CD4-positive, alpha-beta T cell (primary cell): ENCODE data around the gene MOGAT2. TPM values are rescaled to one million over a fixed set of nuclear protein-coding genes. Genes with fewer than 3 reads are reported as not detected.
A peak's percentile ranks its signal among the peaks of the same experiment; 100 is the strongest.

Source experiments
- ATAC-seq: fragments of 200-7000 bp; cut with Tn5 transposase; one replicate; pipeline ENCODE4 v1.10.0; 2022; ENCODE audit warnings: mild to moderate bottlenecking; ENCODE audit not compliant: poor library complexity
- CTCF ChIA-PET: fragments of 350-600 bp; sonication (Branson Sonifier 250); formaldehyde crosslinking; loops from one replicate; lab custom pipeline; 2021; ENCODE audit warnings: antibody characterized with exemption, inconsistent platforms; lab: Charles Lee
- POLR2A ChIA-PET: fragments of 350-600 bp; sonication (Branson Sonifier 250); formaldehyde crosslinking; loops from one replicate; lab custom pipeline; 2021; ENCODE audit warnings: antibody characterized with exemption, inconsistent platforms; lab: Charles Lee
- DNase-seq, 14 experiments: peaks; one replicate each; pipeline ENCODE4 v3.0.0-alpha.2; 2013 to 2020; ENCODE audit warnings: mixed read lengths in 2 of 14
- H3K27ac ChIP-seq, 2 donors: one replicate each; pipeline versions ENCODE4 v1.5.1 to v1.7.0; 2013; ENCODE audit warnings: low read length in 2 of 2, low read depth in 1 of 2, mild to moderate bottlenecking in 1 of 2
- H3K27me3 ChIP-seq, 2 experiments: 1 replicate in 1 of 2; 2 replicates in 1 of 2; pipeline versions ENCODE4 v1.6.1 to v1.7.0; 2013; ENCODE audit warnings: low read length in 2 of 2, control low read depth in 1 of 2, mild to moderate bottlenecking in 1 of 2, moderate library complexity in 1 of 2; ENCODE audit not compliant: insufficient read depth in 2 of 2, control insufficient read depth in 1 of 2
- H3K36me3 ChIP-seq: one replicate; pipeline ENCODE4 v1.6.1; 2013; ENCODE audit warnings: low read length, control low read depth; ENCODE audit not compliant: insufficient read depth
- H3K4me1 ChIP-seq: one replicate; pipeline ENCODE4 v1.6.1; 2013; ENCODE audit warnings: low read length, control low read depth; ENCODE audit not compliant: insufficient read depth
- H3K4me3 ChIP-seq: one replicate; pipeline ENCODE4 v1.5.1; 2013; ENCODE audit warnings: mild to moderate bottlenecking, low read length, moderate library complexity
- H3K9me3 ChIP-seq, 2 experiments: 1 replicate in 1 of 2; 2 replicates in 1 of 2; pipeline versions ENCODE4 v1.6.1 to v1.7.0; 2013; ENCODE audit warnings: low read length in 2 of 2, mild to moderate bottlenecking in 2 of 2, control low read depth in 1 of 2, moderate library complexity in 1 of 2; ENCODE audit not compliant: control insufficient read depth in 1 of 2, insufficient read depth in 1 of 2
- H3K27ac Mint-ChIP-seq: one replicate; pipeline ENCODE4 v1.8.0; 2020; ENCODE audit warnings: mixed read lengths
- H3K27me3 Mint-ChIP-seq: one replicate; pipeline ENCODE4 v1.8.0; 2021; ENCODE audit warnings: mixed read lengths
- H3K36me3 Mint-ChIP-seq: one replicate; pipeline ENCODE4 v1.8.0; 2021; ENCODE audit warnings: low read depth, mixed read lengths
- H3K4me1 Mint-ChIP-seq: one replicate; pipeline ENCODE4 v1.8.0; 2021; ENCODE audit warnings: low read depth, mixed read lengths
- H3K4me3 Mint-ChIP-seq: one replicate; pipeline ENCODE4 v1.8.0; 2020; ENCODE audit warnings: mild to moderate bottlenecking, mixed read lengths
- H3K9me3 Mint-ChIP-seq: one replicate; pipeline ENCODE4 v1.8.0; 2020; ENCODE audit warnings: mixed read lengths
- intact Hi-C, 2 experiments: fragments of 100-400 bp; cut with DNase I in 1 of 2; cut with micrococcal nuclease in 1 of 2; formaldehyde crosslinking; loops; one replicate each; pipeline versions ENCODE4 v1.15.1 to v1.9.0; 2023 to 2025; cut with DNase I, micrococcal nuclease
- total RNA-seq, 174 experiments: library from RNA in 2 of 174; stranded (reverse) in 2 of 174; gene quantifications; one replicate each; pipeline ENCODE4 v1.2.3 and lab custom pipeline; 2021 to 2026
- TF ChIP-seq, protein P1 (sequence below): fragments of 200-600 bp; IDR thresholded peaks from one replicate; pipeline ENCODE4 v1.8.0; 2022; ENCODE audit warnings: antibody characterized with exemption, mild to moderate bottlenecking

Gene MOGAT2
- total RNA-seq, 2 experiments from 2014 or later = not detected

DNA sequence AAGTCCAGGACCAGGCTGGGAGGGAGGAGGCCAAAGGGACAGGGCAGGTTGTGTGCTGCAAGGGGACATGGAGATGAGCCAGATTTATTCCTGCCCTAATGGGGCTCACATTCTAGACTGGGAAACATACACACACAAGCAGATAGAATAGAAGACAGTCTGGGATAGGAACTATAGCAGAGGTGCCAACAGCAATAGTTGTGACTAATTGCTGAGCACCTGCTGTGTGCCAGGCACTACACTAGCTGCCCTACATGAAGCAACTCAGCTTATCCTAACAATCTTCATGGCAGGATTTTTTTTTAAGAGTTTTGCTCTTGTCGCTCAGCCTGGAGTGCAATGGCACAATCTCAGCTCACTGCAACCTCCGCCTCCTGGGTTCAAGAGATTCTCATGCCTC, 11.4 kb downstream of the MOGAT2 start:
- no peaks in the 10 kb centered on the region for H3K9me3 ChIP-seq
- no peak overlapping the region for H3K27ac ChIP-seq
- TF ChIP-seq, protein P1, sequence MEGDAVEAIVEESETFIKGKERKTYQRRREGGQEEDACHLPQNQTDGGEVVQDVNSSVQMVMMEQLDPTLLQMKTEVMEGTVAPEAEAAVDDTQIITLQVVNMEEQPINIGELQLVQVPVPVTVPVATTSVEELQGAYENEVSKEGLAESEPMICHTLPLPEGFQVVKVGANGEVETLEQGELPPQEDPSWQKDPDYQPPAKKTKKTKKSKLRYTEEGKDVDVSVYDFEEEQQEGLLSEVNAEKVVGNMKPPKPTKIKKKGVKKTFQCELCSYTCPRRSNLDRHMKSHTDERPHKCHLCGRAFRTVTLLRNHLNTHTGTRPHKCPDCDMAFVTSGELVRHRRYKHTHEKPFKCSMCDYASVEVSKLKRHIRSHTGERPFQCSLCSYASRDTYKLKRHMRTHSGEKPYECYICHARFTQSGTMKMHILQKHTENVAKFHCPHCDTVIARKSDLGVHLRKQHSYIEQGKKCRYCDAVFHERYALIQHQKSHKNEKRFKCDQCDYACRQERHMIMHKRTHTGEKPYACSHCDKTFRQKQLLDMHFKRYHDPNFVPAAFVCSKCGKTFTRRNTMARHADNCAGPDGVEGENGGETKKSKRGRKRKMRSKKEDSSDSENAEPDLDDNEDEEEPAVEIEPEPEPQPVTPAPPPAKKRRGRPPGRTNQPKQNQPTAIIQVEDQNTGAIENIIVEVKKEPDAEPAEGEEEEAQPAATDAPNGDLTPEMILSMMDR = no peak
- no peaks in the 10 kb centered on the region for H3K36me3 ChIP-seq
- Mint-ChIP-seq H3K36me3 (no peaks in the 10 kb centered on the region), H3K27me3 (peaks cover 4% of the 10 kb centered on the region), H3K27ac (no peak overlapping the region), H3K9me3 (no peaks in the 10 kb centered on the region), H3K4me1 (no peaks in the 10 kb centered on the region), H3K4me3 (no peak overlapping the region)
- ATAC-seq (no peak), DNase-seq (peak in 1 of 14 experiments; percentile 16)
- no peak overlapping the region for H3K4me3 ChIP-seq
- CTCF ChIA-PET = no interaction called here
- H3K4me1 ChIP-seq = no peaks in the 10 kb centered on the region
- intact Hi-C loops = loop anchor here in 1 of 2 experiments (10.0 kb wide), 1 partner anchor 136 kb away; no protein-coding TSS in a partner anchor
- no peaks in the 10 kb centered on the region for H3K27me3 ChIP-seq
- POLR2A ChIA-PET = no interaction called here

DNA sequence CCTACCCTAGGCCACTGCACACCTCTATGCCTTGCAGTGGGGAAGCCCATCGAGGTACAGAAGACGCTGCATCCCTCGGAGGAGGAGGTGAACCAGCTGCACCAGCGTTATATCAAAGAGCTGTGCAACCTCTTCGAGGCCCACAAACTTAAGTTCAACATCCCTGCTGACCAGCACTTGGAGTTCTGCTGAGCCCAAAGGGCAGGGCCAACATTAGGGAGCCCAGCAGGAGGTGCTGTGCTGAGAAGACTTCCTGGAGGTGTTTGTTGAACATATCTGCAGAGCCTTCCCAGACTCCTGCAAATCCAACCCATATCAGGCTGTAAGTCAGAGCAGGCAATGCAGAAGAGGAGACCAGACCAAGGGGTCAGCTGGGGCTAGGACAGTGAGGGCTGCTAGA, 13.5 kb downstream of the MOGAT2 start:
- no peaks in the 10 kb centered on the region for H3K9me3 ChIP-seq
- no peak for ATAC-seq
- Mint-ChIP-seq H3K27me3 (peaks cover 4% of the 10 kb centered on the region), H3K4me1 (no peaks in the 10 kb centered on the region), H3K27ac (no peak overlapping the region), H3K9me3 (no peaks in the 10 kb centered on the region), H3K36me3 (no peaks in the 10 kb centered on the region), H3K4me3 (no peak overlapping the region)
- ChIA-PET CTCF (no interaction called here), POLR2A (no interaction called here)
- no peaks in the 10 kb centered on the region for H3K4me1 ChIP-seq
- H3K4me3 ChIP-seq = no peak overlapping the region
- H3K27ac ChIP-seq = no peak overlapping the region
- no peaks in the 10 kb centered on the region for H3K36me3 ChIP-seq
- intact Hi-C loops = no loop called here
- H3K27me3 ChIP-seq = no peaks in the 10 kb centered on the region
- DNase-seq = no peak
- TF ChIP-seq, protein P1 = no peak

DNA sequence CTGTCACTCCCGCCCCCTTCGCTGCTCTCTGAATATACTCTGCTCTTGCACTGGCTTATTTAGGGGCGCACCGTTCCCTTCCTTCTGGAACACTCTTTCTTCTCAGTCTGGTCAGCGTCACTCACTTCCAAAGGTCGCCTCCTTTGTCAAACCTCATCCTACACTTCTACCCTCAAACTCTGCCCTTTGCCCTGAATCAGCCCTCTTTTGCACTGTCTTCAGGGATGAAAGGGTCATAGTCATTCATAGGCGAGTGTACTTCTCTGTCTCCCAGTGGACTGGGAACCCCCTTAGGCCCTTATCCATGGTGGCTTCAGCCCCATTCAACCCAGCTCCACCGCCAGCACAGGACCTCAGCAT, 15.4 kb downstream of the MOGAT2 start:
- H3K4me3 Mint-ChIP-seq = no peak overlapping the region
- no peaks in the 10 kb centered on the region for H3K4me1 Mint-ChIP-seq
- Histone ChIP-seq H3K36me3 (no peaks in the 10 kb centered on the region), H3K27ac (no peak overlapping the region), H3K9me3 (no peaks in the 10 kb centered on the region), H3K4me1 (no peaks in the 10 kb centered on the region), H3K27me3 (peaks cover 0 to 3% of the 10 kb centered on the region in 2 experiments), H3K4me3 (no peak overlapping the region)
- intact Hi-C loops = no loop called here
- CTCF ChIA-PET = no interaction called here
- H3K9me3 Mint-ChIP-seq = no peaks in the 10 kb centered on the region
- peaks cover 6% of the 10 kb centered on the region for H3K27me3 Mint-ChIP-seq
- ATAC-seq = no peak
- no peak for DNase-seq
- POLR2A ChIA-PET = no interaction called here
- TF ChIP-seq, protein P1 = no peak
- H3K27ac Mint-ChIP-seq = no peak overlapping the region
- no peaks in the 10 kb centered on the region for H3K36me3 Mint-ChIP-seq
